GM20000 (cell line): Measurements from ENCODE around the gene SLC6A1.

ENCODE experiments used
- DNase-seq: peaks from one replicate; pipeline ENCODE4 v3.0.0; 2012; ENCODE audit warnings: low spot score
- TF ChIP-seq, protein P1 (sequence below): IDR thresholded peaks from 2 replicates; pipeline ENCODE4 v1.5.1; 2012; ENCODE audit warnings: mild to moderate bottlenecking, control low read depth; ENCODE audit errors: extremely low read depth, missing control alignments

SLC6A1 gene

DNA sequence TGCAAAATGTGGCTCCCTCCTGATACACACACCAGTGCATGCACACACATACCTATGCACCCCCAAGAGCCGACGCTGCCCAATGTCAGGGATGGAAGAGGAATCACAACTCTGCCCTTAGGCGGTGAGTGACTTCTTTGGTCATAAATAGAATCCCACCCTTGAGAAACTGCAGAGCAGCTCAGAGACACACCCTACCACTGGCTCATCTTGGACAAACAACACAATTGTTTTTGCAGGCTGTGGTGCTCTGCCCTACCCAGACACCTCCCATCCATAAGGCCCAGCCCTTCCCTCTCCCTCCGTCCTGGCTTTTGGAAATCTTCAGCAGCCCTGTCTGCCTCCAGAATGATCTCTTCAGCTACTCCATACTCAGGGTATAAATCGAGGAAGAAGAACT is 87.9 kb downstream of the SLC6A1 start:
- TF ChIP-seq, protein P1, sequence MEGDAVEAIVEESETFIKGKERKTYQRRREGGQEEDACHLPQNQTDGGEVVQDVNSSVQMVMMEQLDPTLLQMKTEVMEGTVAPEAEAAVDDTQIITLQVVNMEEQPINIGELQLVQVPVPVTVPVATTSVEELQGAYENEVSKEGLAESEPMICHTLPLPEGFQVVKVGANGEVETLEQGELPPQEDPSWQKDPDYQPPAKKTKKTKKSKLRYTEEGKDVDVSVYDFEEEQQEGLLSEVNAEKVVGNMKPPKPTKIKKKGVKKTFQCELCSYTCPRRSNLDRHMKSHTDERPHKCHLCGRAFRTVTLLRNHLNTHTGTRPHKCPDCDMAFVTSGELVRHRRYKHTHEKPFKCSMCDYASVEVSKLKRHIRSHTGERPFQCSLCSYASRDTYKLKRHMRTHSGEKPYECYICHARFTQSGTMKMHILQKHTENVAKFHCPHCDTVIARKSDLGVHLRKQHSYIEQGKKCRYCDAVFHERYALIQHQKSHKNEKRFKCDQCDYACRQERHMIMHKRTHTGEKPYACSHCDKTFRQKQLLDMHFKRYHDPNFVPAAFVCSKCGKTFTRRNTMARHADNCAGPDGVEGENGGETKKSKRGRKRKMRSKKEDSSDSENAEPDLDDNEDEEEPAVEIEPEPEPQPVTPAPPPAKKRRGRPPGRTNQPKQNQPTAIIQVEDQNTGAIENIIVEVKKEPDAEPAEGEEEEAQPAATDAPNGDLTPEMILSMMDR: no peak

DNA sequence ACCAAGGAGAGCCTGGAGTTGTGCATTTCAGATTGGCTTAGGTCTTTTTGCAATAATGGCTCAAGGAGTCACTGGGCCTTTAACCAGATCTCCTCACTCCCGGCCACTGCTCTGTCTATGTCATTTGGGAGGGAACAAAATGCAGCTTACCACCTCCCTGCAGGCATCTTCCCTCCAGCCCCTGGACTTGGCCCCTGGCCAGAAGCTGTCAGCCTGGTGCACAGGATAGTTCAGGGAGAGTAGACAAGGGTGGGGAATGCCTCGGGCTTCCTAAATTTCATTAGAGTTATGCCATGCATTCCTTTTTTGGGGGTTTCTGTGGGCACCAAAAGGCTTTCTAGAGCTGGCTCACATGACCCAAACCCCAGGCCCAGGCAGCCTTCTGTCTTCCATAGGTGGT is 91.5 kb downstream of the SLC6A1 start:
- no peak for DNase-seq
- TF ChIP-seq, protein P1: no peak

More for the DNA sequence above, 87.9 kb downstream of the SLC6A1 start:
- no peak for DNase-seq

DNA sequence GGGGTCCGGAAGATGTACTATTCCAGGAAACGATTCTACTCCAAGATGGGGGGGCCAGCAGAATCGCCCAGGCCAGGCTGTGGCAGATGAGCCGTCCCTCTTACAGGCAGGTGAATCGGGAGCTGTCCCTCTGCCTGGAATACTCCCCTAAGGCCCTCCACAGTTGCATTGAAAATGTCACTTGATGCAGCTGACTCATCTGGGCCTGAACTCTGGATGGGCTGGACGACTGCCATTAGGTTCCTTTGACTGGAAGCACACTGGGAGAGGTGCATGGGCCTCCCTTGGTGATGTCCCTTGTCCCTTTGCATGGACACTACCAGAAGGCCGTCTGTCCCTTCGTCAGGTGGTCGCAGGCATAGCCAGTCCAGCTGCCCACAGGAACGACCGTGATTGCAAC is 92.1 kb downstream of the SLC6A1 start:
- no peak for DNase-seq
- TF ChIP-seq, protein P1: no peak

DNA sequence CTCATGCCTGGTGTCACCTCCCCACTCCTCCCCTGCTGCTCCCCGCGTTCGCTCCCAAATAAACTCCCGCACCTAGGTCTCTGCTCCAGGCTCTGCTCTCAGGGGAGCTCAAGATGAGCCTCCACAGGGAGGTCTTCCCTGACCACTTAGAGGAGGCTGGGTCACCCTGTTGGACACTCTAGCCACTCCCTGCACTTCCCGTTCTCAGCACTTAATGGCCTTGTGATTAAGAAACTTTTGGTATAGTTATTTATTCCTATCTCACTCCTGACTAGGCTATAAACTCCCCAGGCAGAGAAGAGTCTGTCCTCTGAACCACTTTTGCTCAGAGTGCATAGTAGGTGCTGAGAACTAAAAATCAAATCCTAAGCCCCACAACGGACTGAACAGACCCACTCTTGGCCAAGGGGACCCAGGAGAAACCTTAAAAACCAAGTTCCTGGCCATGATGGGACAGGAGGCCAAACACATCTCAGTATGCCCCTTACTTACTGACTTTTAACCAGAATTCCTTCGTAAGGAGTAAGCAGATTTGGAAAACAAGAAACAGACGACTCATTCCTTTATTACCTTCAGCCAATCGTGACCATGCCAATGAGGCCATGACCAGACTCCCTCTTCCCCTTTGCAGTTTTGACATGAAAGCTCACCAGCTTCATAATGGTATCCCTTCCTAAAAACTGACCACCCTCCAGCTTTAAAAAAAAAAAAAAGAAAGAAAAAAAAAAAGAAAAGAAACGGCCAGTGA is 92.7 kb downstream of the SLC6A1 start:
- TF ChIP-seq, protein P1: no peak
- no peak for DNase-seq

DNA sequence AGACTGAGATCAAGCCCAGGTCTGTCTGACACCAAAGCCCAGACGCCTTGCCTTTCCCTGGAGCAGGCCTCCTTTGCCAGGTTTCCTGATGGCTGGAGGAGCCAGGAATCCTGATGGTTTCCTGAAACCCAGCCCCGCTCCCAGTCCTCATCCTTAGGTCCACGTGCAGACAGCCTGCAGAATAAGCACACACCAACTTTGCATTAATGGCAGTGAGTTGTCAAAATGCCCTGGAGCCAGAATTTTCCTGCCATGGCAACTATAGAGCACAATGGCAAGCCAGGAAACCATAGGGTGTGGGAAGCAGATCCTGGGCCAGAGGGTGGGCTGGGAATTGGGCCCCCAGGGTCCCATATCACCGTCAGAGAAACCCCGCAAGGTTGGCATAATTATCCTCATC is 94.3 kb downstream of the SLC6A1 start:
- TF ChIP-seq, protein P1: no peak

DNA sequence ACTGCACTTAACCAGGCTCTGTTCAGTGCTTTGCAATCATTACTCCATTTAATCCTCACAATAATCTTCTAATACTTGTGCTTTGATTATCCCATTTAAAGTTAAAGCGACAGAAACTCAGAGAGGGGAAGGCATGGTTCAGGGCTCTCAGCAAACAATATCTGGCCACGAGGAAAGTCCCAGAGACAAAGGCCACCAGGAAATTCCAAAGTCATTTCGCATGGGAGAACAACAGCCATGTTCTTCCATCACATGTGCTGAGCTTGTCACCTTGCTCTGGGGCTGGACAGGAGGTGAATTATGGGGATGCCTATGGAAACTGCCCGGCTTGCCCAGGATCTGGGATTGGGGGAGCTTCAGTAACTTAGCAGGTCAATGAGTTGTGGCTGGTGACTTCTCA is 95.5 kb downstream of the SLC6A1 start:
- TF ChIP-seq, protein P1: no peak
- no peak for DNase-seq

More for the DNA sequence above, 94.3 kb downstream of the SLC6A1 start:
- no peak for DNase-seq

DNA sequence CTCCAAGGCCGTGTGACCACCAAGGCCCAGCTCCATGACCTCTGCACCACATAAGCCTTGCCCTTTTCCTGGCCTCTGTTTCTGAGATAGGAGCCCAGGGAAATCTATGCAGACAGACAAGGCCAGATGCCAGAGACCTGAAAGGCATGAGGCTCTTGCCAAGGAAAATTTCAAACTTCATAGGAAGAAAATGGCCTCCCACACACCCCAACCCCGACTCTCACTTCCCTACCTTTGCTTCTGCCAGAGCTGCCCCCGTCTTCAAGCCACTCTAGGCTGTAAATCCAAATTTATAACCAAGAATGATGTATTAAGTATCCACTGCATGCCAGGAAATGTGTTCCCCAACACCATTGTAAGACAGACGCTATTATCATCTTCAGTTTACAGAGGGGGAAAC is 96.3 kb downstream of the SLC6A1 start:
- TF ChIP-seq, protein P1: no peak
- DNase-seq: no peak
